Loucy (cell line): ENCODE results near the gene TBC1D1.

ENCODE experiments used
- H2AFZ ChIP-seq: fragments of 200-600 bp; sonication (generic); 2 replicates; pipeline ENCODE4 v1.6.0; 2016; ENCODE audit warnings: antibody characterized with exemption, mild to moderate bottlenecking, low read length, moderate library complexity
- H3F3A ChIP-seq: fragments of 200-600 bp; 2 replicates; pipeline ENCODE4 v1.6.0; 2016; ENCODE audit warnings: antibody characterized with exemption, low read depth, mild to moderate bottlenecking
- H3K27me3 ChIP-seq: fragments of 200-600 bp; sonication (generic); 2 replicates; pipeline ENCODE4 v1.6.1; 2014; ENCODE audit warnings: low read length, mild to moderate bottlenecking; ENCODE audit not compliant: insufficient read depth, poor library complexity, severe bottlenecking
- H3K36me3 ChIP-seq: fragments of 200-600 bp; sonication (generic); 2 replicates; pipeline ENCODE4 v1.6.1; 2016; ENCODE audit warnings: low read length; ENCODE audit not compliant: insufficient read depth
- H3K4me1 ChIP-seq: fragments of 200-600 bp; sonication (generic); 2 replicates; pipeline ENCODE4 v1.5.1; 2014; ENCODE audit warnings: low read length, mild to moderate bottlenecking; ENCODE audit not compliant: insufficient read depth, poor library complexity, severe bottlenecking
- H3K4me2 ChIP-seq: fragments of 200-600 bp; sonication (generic); 2 replicates; pipeline ENCODE4 v1.6.0; 2014; ENCODE audit warnings: antibody characterized with exemption, low read length, low read depth, mild to moderate bottlenecking; ENCODE audit not compliant: poor library complexity, severe bottlenecking
- H3K4me3 ChIP-seq: fragments of 200-600 bp; sonication (generic); 2 replicates; pipeline ENCODE4 v1.5.1; 2014; ENCODE audit warnings: low read length, mild to moderate bottlenecking, mixed read lengths; ENCODE audit not compliant: poor library complexity, severe bottlenecking
- H3K79me2 ChIP-seq: fragments of 200-600 bp; sonication (generic); 2 replicates; pipeline ENCODE4 v1.6.1; 2014; ENCODE audit warnings: low read length; ENCODE audit not compliant: insufficient read depth
- H3K9ac ChIP-seq: fragments of 200-600 bp; sonication (generic); 2 replicates; pipeline ENCODE4 v1.6.0; 2014; ENCODE audit warnings: mild to moderate bottlenecking, low read depth, low read length, moderate library complexity; ENCODE audit not compliant: poor library complexity, severe bottlenecking
- H3K9me2 ChIP-seq: fragments of 200-600 bp; sonication (generic); replicated peaks from 2 replicates; pipeline ENCODE4 v1.6.1; 2016; ENCODE audit warnings: low read depth, low read length, mixed read lengths
- H3K9me3 ChIP-seq: fragments of 200-600 bp; sonication (generic); 2 replicates; pipeline ENCODE4 v1.6.1; 2014; ENCODE audit warnings: mild to moderate bottlenecking, antibody characterized with exemption, low read length, low read depth; ENCODE audit not compliant: insufficient read depth
- H4K20me1 ChIP-seq: fragments of 200-600 bp; sonication (generic); 2 replicates; pipeline ENCODE4 v1.6.0; 2014; ENCODE audit warnings: antibody characterized with exemption, low read length, mild to moderate bottlenecking; ENCODE audit not compliant: insufficient read depth, poor library complexity, severe bottlenecking
- CTCF ChIP-seq: fragments of 200-600 bp; sonication (generic); conservative IDR thresholded peaks from 2 replicates; pipeline ENCODE4 v1.5.1; 2014; ENCODE audit warnings: mild to moderate bottlenecking, antibody characterized with exemption, low read length
- EZH2phosphoT487 ChIP-seq: fragments of 200-600 bp; IDR thresholded peaks from 2 replicates; pipeline ENCODE4 v1.6.1; 2018; ENCODE audit warnings: antibody characterized with exemption, mild to moderate bottlenecking, moderate library complexity, borderline replicate concordance

TBC1D1 gene

GRCh38 chr4:38177641-38178391, 286.9 kb downstream of the TBC1D1 start:
- Histone ChIP-seq H2AFZ (no peak overlapping the region; the same call in 1 of the 2 replicates), H3K4me1 (peaks cover 7% of the 10 kb centered on the region), H3K4me2 (peak overlapping the region; percentile 38), H3K36me3 (no peaks in the 10 kb centered on the region), H3K4me3 (no peak overlapping the region), H4K20me1 (no peaks in the 10 kb centered on the region), H3K9me2 (no peaks in the 10 kb centered on the region), H3K9ac (no peak overlapping the region), H3K79me2 (no peaks in the 10 kb centered on the region), H3K27me3 (no peaks in the 10 kb centered on the region), H3F3A (no peaks in the 10 kb centered on the region), H3K9me3 (no peaks in the 10 kb centered on the region)
- TF ChIP-seq EZH2phosphoT487 (no peak), CTCF (no peak)

- H2AFZ ChIP-seq: no peak overlapping the region
- no peak overlapping the region for H3K4me3 ChIP-seq
- H3K4me1 ChIP-seq: peaks cover 7% of the 10 kb centered on the region
- no peaks in the 10 kb centered on the region for H3K79me2 ChIP-seq
- H3K9me3 ChIP-seq: no peaks in the 10 kb centered on the region
- no peaks in the 10 kb centered on the region for H3K36me3 ChIP-seq
- no peak overlapping the region for H3K9ac ChIP-seq
- H4K20me1 ChIP-seq: no peaks in the 10 kb centered on the region
- no peaks in the 10 kb centered on the region for H3K9me2 ChIP-seq
- no peak for TF ChIP-seq CTCF
- no peak for TF ChIP-seq EZH2phosphoT487
- H3K27me3 ChIP-seq: no peaks in the 10 kb centered on the region
- H3K4me2 ChIP-seq: no peak overlapping the region
- H3F3A ChIP-seq: no peaks in the 10 kb centered on the region
Measured at GRCh38 chr4:38178392-38178995, 287.6 kb downstream of the TBC1D1 start.

DNA sequence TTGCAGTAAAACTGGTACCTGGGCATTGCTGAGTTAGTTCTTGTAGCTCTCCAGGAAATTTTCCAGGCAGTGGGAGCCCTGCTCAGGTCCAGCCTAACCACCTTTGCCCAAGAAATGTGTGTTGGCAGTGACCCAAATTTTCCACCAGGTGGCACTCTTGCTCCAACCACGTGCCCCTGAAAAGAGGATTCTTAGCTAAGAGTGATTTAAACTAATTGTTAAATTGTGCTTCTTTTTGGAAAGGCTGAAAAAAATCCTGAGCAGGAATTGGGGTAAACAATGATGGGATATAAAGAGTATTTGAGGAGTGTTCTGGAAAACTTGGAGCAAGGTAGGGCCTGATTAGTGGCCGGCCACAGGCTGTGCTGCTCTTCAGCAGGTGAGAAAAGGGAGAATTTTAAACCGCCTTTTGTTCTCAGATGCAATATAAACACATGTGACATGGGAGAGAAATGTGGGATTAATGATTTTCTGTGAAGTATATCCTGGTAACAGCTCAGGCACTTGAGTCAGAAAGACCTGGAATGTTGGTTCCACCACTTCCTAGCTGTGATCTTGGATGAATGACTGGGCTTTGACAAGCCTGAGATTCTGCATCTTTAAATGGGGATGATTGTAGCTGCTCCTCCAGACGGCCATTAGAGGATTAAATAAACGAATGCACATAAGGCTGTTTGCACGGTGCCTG, 288.9 kb downstream of the TBC1D1 start:
- H3K9ac ChIP-seq: no peak overlapping the region
- no peak overlapping the region for H3K4me3 ChIP-seq
- no peaks in the 10 kb centered on the region for H3K9me3 ChIP-seq
- no peaks in the 10 kb centered on the region for H3K79me2 ChIP-seq
- no peaks in the 10 kb centered on the region for H3K27me3 ChIP-seq
- H3F3A ChIP-seq: no peaks in the 10 kb centered on the region
- H3K4me2 ChIP-seq: no peak overlapping the region
- TF ChIP-seq CTCF: peak; percentile 97
- no peak for TF ChIP-seq EZH2phosphoT487
- H3K9me2 ChIP-seq: no peaks in the 10 kb centered on the region
- peaks cover under 1% of the 10 kb centered on the region for H3K4me1 ChIP-seq
- H4K20me1 ChIP-seq: no peaks in the 10 kb centered on the region
- no peak overlapping the region for H2AFZ ChIP-seq
- no peaks in the 10 kb centered on the region for H3K36me3 ChIP-seq
